ELF-1 (cell line): ENCODE data around the gene RNU6-1.

Experiments used
- DNase-seq: peaks from one replicate; pipeline ENCODE4 v3.0.0-alpha.2; 2016; ENCODE audit warnings: low read depth, low spot score

Gene RNU6-1

GRCh38 chr15:67821784-67822440 lies 17.9 kb downstream of the RNU6-1 start:
- peak; percentile 26 for DNase-seq

- DNase-seq = peak; percentile 70
Measured at GRCh38 chr15:67820992-67821783, 18.7 kb downstream of the RNU6-1 start.

GRCh38 chr15:67820122-67820991 lies 19.5 kb downstream of the RNU6-1 start:
- DNase-seq = no peak

GRCh38 chr15:67819636-67820035 lies 20.2 kb downstream of the RNU6-1 start:
- no peak for DNase-seq

GRCh38 chr15:67818464-67818863 lies 21.4 kb downstream of the RNU6-1 start:
- no peak for DNase-seq

GRCh38 chr15:67816668-67817067 lies 23.2 kb downstream of the RNU6-1 start:
- DNase-seq = no peak

- DNase-seq = no peak
Measured at GRCh38 chr15:67815036-67815592, 24.7 kb downstream of the RNU6-1 start.

GRCh38 chr15:67813104-67813634 lies 26.7 kb downstream of the RNU6-1 start:
- no peak for DNase-seq

- no peak for DNase-seq
Measured at GRCh38 chr15:67812241-67812644, 27.6 kb downstream of the RNU6-1 start.

GRCh38 chr15:67809866-67810265 lies 30.0 kb downstream of the RNU6-1 start:
- no peak for DNase-seq

- no peak for DNase-seq
Measured at GRCh38 chr15:67809441-67809840, 30.4 kb downstream of the RNU6-1 start.

- DNase-seq = no peak
Measured at GRCh38 chr15:67808821-67809220, 31.0 kb downstream of the RNU6-1 start.

- no peak for DNase-seq
Measured at GRCh38 chr15:67807836-67808235, 32.0 kb downstream of the RNU6-1 start.

GRCh38 chr15:67807141-67807540 lies 32.7 kb downstream of the RNU6-1 start:
- DNase-seq = no peak

GRCh38 chr15:67806536-67806935 lies 33.3 kb downstream of the RNU6-1 start:
- no peak for DNase-seq

GRCh38 chr15:67805666-67806516 lies 34.0 kb downstream of the RNU6-1 start:
- DNase-seq = no peak

GRCh38 chr15:67805008-67805665 lies 34.7 kb downstream of the RNU6-1 start:
- DNase-seq = no peak

- peak; percentile 62 for DNase-seq
Measured at GRCh38 chr15:67803996-67804843, 35.6 kb downstream of the RNU6-1 start.

- no peak for DNase-seq
Measured at GRCh38 chr15:67803299-67803698, 36.5 kb downstream of the RNU6-1 start.
